Thyroid gland (tissue), 4 donors: Measurements from ENCODE around the gene CACNB1.

Experiments used
- POLR2A ChIP-seq, 2 donors: fragments of 450-650 bp; IDR thresholded peaks; one replicate each; pipeline ENCODE4 v1.6.1; 2017; ENCODE audit warnings: antibody characterized with exemption in 2 of 2, mild to moderate bottlenecking in 2 of 2, moderate library complexity in 1 of 2
- TF ChIP-seq, protein P1 (sequence below), 6 experiments: fragments of 200-600 bp in 3 of 6; fragments of 450-650 bp in 3 of 6; sonication (generic) in 3 of 6; IDR thresholded peaks; one replicate each; pipeline ENCODE4 v1.5.1; 2016 to 2019; ENCODE audit warnings: antibody characterized with exemption in 6 of 6, mild to moderate bottlenecking in 2 of 6, inconsistent platforms in 1 of 6, moderate library complexity in 1 of 6

DNA sequence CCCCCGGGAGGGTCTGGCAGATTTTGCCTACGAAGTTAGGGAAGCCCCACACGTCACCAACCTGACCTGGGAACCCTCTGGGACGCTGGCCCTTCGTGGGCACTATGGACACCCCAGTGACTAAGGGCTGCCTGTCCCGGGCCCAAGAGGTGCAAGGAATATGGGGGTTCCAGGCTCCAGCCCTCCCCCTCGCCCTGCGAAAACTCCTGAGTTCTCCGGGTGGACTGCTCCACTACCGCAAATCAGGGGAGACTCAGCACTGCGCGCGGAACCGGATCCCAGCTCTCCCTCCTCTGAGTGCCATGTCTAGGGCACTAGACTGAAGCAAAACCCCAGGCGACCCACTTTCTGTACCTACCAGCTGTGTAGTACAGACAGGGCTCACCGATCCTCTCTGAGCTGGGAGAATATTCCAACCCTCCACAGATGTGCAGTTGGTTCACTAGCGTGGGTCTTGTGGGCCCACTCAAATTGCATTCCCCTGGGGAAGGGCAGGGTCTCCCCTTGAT, 31.6 kb downstream of the CACNB1 start, which contains the start of gene ARL5C:
- no peak for TF ChIP-seq POLR2A (IDR thresholded peaks at IDR 0.05)
- TF ChIP-seq, protein P1, sequence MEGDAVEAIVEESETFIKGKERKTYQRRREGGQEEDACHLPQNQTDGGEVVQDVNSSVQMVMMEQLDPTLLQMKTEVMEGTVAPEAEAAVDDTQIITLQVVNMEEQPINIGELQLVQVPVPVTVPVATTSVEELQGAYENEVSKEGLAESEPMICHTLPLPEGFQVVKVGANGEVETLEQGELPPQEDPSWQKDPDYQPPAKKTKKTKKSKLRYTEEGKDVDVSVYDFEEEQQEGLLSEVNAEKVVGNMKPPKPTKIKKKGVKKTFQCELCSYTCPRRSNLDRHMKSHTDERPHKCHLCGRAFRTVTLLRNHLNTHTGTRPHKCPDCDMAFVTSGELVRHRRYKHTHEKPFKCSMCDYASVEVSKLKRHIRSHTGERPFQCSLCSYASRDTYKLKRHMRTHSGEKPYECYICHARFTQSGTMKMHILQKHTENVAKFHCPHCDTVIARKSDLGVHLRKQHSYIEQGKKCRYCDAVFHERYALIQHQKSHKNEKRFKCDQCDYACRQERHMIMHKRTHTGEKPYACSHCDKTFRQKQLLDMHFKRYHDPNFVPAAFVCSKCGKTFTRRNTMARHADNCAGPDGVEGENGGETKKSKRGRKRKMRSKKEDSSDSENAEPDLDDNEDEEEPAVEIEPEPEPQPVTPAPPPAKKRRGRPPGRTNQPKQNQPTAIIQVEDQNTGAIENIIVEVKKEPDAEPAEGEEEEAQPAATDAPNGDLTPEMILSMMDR (IDR thresholded peaks at IDR 0.05) = no peak
